GM12878 (cell line): ENCODE measurements around the gene SLC43A1. TPM values are rescaled to one million over a fixed set of nuclear protein-coding genes. Genes with fewer than 3 reads are reported as not detected.

Experiments
- ATAC-seq: fragments of 200-7000 bp; cut with Tn5 transposase; 3 replicates; pipeline ENCODE4 v1.9.1; 2020; ENCODE audit warnings: mild to moderate bottlenecking, moderate library complexity
- BruUV-seq: library from RNA; stranded (reverse); fragments of 400-500 nt; replicated peaks from 2 replicates; lab custom pipeline; 2021; lab: Mats Ljungman, UMichigan
- CTCF ChIA-PET: fragments of 300-600 bp; sonication (Branson Sonifier 250); formaldehyde crosslinking; extraction: SDS; loops from one replicate; lab custom pipeline; 2021; ENCODE audit warnings: inconsistent platforms; lab: Yijun Ruan, JAX
- POLR2A ChIA-PET: fragments of 350-600 bp; formaldehyde crosslinking; extraction: SDS; loops from one replicate; lab custom pipeline; 2021; ENCODE audit warnings: inconsistent platforms; lab: Charles Lee
- RAD21 ChIA-PET: fragments of 300-600 bp; sonication (Branson Sonifier 250); formaldehyde crosslinking; loops from one replicate; lab custom pipeline; 2023; ENCODE audit warnings: antibody characterized with exemption; ENCODE audit not compliant: unreplicated experiment; lab: Charles Lee
- SMC1A ChIA-PET: fragments of 300-600 bp; sonication (Branson Sonifier 250); formaldehyde crosslinking; loops from one replicate; lab custom pipeline; 2023; ENCODE audit not compliant: unreplicated experiment, uncharacterized antibody; lab: Charles Lee
- DNase-seq: peaks from one replicate; pipeline ENCODE4 v3.0.0-alpha.2; 2011; ENCODE audit warnings: low read depth, low spot score
- FAIRE-seq: peaks from 3 replicates; lab custom pipeline; 2011; peaks lifted over from hg19 to GRCh38; lab: Jason Lieb, UNC
- H2AFZ ChIP-seq: 2 replicates; pipeline ENCODE4 v1.6.0; 2011; ENCODE audit warnings: low read depth, low read length, control low read depth; ENCODE audit not compliant: control insufficient read depth
- H3K27ac ChIP-seq: 2 replicates; pipeline ENCODE4 v1.5.1; 2011; ENCODE audit warnings: control low read depth; ENCODE audit not compliant: control insufficient read depth, insufficient read depth
- H3K27me3 ChIP-seq, 2 experiments: replicated peaks in 1 of 2; 2 replicates each; pipeline versions ENCODE4 v1.6.0 to v1.6.1; 2011; ENCODE audit warnings: low read length in 1 of 2; ENCODE audit not compliant: control insufficient read depth in 2 of 2, insufficient read depth in 2 of 2
- H3K36me3 ChIP-seq, 2 experiments: 2 replicates each; pipeline ENCODE4 v1.5.1; 2011; ENCODE audit warnings: low read length in 1 of 2; ENCODE audit not compliant: control insufficient read depth in 2 of 2, insufficient read depth in 2 of 2
- H3K4me1 ChIP-seq: 2 replicates; pipeline ENCODE4 v1.6.1; 2011; ENCODE audit warnings: mild to moderate bottlenecking, low read length, moderate library complexity, mixed read lengths; ENCODE audit not compliant: control insufficient read depth, insufficient read depth
- H3K4me2 ChIP-seq: 2 replicates; pipeline ENCODE4 v1.6.0; 2011; ENCODE audit warnings: control low read depth; ENCODE audit not compliant: control insufficient read depth, insufficient read depth
- H3K4me3 ChIP-seq: fragments of 200-600 bp; sonication (generic); 2 replicates; pipeline ENCODE4 v1.5.1; 2016
- H3K79me2 ChIP-seq: 2 replicates; pipeline ENCODE4 v1.6.0; 2011; ENCODE audit warnings: low read length; ENCODE audit not compliant: control insufficient read depth, insufficient read depth
- H3K9ac ChIP-seq: 2 replicates; pipeline ENCODE4 v1.8.0; 2011; ENCODE audit warnings: low read length, control low read depth, mixed read lengths; ENCODE audit not compliant: control insufficient read depth, insufficient read depth
- H3K9me3 ChIP-seq: replicated peaks from 3 replicates; pipeline ENCODE4 v1.5.1; 2011; ENCODE audit warnings: mild to moderate bottlenecking, low read length; ENCODE audit not compliant: control insufficient read depth, insufficient read depth
- H4K20me1 ChIP-seq: 2 replicates; pipeline ENCODE4 v1.6.0; 2011; ENCODE audit not compliant: control insufficient read depth, insufficient read depth
- ESRRA ChIP-seq: IDR thresholded peaks from 2 replicates; pipeline ENCODE4 v1.6.1; 2012; ENCODE audit warnings: mild to moderate bottlenecking, low read length, improper control_type of control experiment
- SMARCA5 ChIP-seq: fragments of 450-650 bp; IDR thresholded peaks from 2 replicates; pipeline ENCODE4 v1.6.1; 2017; ENCODE audit warnings: mild to moderate bottlenecking
- WGBS: methylation state at CpG from one replicate; pipeline ENCODE4 v1.1.6; 2016; ENCODE audit warnings: low lambda C conversion rate; ENCODE audit not compliant: insufficient replicate concordance, insufficient coverage; ENCODE audit errors: missing lambda C conversion rate; 5-methylcytosine and 5-hydroxymethylcytosine counted together
- in situ Hi-C: fragments of 300-500 bp; cut with MboI; formaldehyde crosslinking; loops from 9 replicates; pipeline ENCODE4 v1.14.3; 2018; ENCODE audit warnings: mixed read lengths
- intact Hi-C: fragments of 100-400 bp; cut with micrococcal nuclease; formaldehyde crosslinking; loops from one replicate; pipeline ENCODE4 v1.14.2; 2022; ENCODE audit not compliant: unreplicated experiment
- polyA plus RNA-seq, 11 experiments: library from polyadenylated mRNA; depleted of rRNA in 4 of 11; unstranded in 6 of 11; stranded (reverse) in 5 of 11; fragments of >200 nt; fragmentation: Nextera tagmentation in 4 of 11; fragmentation: Illumina TruSeq in 1 of 11; extraction: Ambion mirVana in 4 of 11; extraction: Trizol in 1 of 11; gene quantifications; 1 replicate in 1 of 11; 2 replicates in 10 of 11; pipeline versions ENCODE4 v1.2.1 to v1.2.3, GENCODE V29; 2011 to 2016; ENCODE audit warnings: inconsistent platforms in 2 of 11, missing spikeins in 2 of 11, low read depth in 1 of 11
- total RNA-seq, 4 experiments: library from RNA; depleted of rRNA in 3 of 4; stranded (reverse); fragments of >200 nt in 3 of 4; fragmentation: Illumina TruSeq in 1 of 4; extraction: Trizol in 1 of 4; gene quantifications; 2 replicates each; pipeline versions ENCODE4 v1.2.1 to v1.2.3, GENCODE V29; 2013 to 2021
- TF ChIP-seq, protein P1 (sequence below): fragments of 450-650 bp; formaldehyde crosslinking; IDR thresholded peaks from 2 replicates; pipeline ENCODE4 v1.5.0; 2022; ENCODE audit warnings: mild to moderate bottlenecking, missing genetic modification characterization

The SLC43A1 gene
- total and polyA plus RNA-seq, 10 of the 15 experiments (the other 5 are each of a cell fraction or from before 2014, with no cell fraction given), result 1.0 to 17.8 (median 12.6) TPM

- ChIA-PET POLR2A (interaction anchor here (1.0 kb wide), 1 partner anchor 17 kb away, joined by 3 read pairs; no protein-coding TSS in a partner anchor), SMC1A (interaction anchor here (2.5 to 8.1 kb wide), 3 partner anchors 37 to 73 kb away, joined by 9 to 130 read pairs (median 9); partner anchors contain the start of gene UBE2L6), RAD21 (interaction anchor here (1.0 to 9.0 kb wide), 6 partner anchors 35 to 270 kb away, joined by 3 to 133 read pairs (median 3); no protein-coding TSS in a partner anchor), CTCF (interaction anchor here (1.1 to 9.7 kb wide), 10 partner anchors 14 to 180 kb away, joined by 3 to 396 read pairs (median 56); partner anchors contain the start of genes RTN4RL2, SLC43A1, SLC43A3 and UBE2L6)
- peak overlapping the region; percentile 88 for H3K27ac ChIP-seq
- H3K4me1 ChIP-seq, result peaks cover 16% of the 10 kb centered on the region
- WGBS, result 3% methylated on average over 17 of the region's 17 CpGs
- peak overlapping the region; percentile 93 for H3K4me2 ChIP-seq
- peaks cover 0 to 10% of the 10 kb centered on the region in 2 experiments; a peak in 3 of 4 replicates for H3K36me3 ChIP-seq
- in situ Hi-C loops, result loop anchor here (5.0 kb wide), 1 partner anchor 183 kb away; no protein-coding TSS in a partner anchor
- peak overlapping the region; percentile 58 for H2AFZ ChIP-seq
- H3K9ac ChIP-seq, result peak overlapping the region; percentile 97
- H3K4me3 ChIP-seq, result peak overlapping the region; percentile 83
- no peaks in the 10 kb centered on the region for H3K27me3 ChIP-seq
- ATAC-seq (no peak; the same call in none of the 3 replicates), DNase-seq (no peak), FAIRE-seq (no peak)
- H3K79me2 ChIP-seq, result peaks cover 22% of the 10 kb centered on the region
- H4K20me1 ChIP-seq, result no peaks in the 10 kb centered on the region
- intact Hi-C loops, result no loop called here
- TF ChIP-seq ESRRA, result peak; percentile 88
- TF ChIP-seq, protein P1, sequence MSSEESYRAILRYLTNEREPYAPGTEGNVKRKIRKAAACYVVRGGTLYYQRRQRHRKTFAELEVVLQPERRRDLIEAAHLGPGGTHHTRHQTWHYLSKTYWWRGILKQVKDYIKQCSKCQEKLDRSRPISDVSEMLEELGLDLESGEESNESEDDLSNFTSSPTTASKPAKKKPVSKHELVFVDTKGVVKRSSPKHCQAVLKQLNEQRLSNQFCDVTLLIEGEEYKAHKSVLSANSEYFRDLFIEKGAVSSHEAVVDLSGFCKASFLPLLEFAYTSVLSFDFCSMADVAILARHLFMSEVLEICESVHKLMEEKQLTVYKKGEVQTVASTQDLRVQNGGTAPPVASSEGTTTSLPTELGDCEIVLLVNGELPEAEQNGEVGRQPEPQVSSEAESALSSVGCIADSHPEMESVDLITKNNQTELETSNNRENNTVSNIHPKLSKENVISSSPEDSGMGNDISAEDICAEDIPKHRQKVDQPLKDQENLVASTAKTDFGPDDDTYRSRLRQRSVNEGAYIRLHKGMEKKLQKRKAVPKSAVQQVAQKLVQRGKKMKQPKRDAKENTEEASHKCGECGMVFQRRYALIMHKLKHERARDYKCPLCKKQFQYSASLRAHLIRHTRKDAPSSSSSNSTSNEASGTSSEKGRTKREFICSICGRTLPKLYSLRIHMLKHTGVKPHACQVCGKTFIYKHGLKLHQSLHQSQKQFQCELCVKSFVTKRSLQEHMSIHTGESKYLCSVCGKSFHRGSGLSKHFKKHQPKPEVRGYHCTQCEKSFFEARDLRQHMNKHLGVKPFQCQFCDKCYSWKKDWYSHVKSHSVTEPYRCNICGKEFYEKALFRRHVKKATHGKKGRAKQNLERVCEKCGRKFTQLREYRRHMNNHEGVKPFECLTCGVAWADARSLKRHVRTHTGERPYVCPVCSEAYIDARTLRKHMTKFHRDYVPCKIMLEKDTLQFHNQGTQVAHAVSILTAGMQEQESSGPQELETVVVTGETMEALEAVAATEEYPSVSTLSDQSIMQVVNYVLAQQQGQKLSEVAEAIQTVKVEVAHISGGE (CRISPR knock-in tag), result no peak
- peak; percentile 60; the same call in 1 of the 2 replicates for TF ChIP-seq SMARCA5
- BruUV-seq, result TSS peak; percentile 79
- H3K9me3 ChIP-seq, result no peaks in the 10 kb centered on the region
Observed at GRCh38 chr11:57530215-57530595, 14.7 kb upstream of the SLC43A1 start.
